GM19099 (cell line): ENCODE measurements around the gene SNX15.

Experiments used
- POLR2A ChIP-seq: IDR thresholded peaks from 3 replicates; pipeline ENCODE4 v1.6.1; 2011; ENCODE audit warnings: low read depth; ENCODE audit not compliant: insufficient read length; ENCODE audit errors: extremely low read depth

The SNX15 gene

GRCh38 chr11:65085446-65085845 is 58.2 kb downstream of the SNX15 start:
- TF ChIP-seq POLR2A: no peak

- no peak for TF ChIP-seq POLR2A
Measured at GRCh38 chr11:65086809-65087208, 59.6 kb downstream of the SNX15 start.

DNA sequence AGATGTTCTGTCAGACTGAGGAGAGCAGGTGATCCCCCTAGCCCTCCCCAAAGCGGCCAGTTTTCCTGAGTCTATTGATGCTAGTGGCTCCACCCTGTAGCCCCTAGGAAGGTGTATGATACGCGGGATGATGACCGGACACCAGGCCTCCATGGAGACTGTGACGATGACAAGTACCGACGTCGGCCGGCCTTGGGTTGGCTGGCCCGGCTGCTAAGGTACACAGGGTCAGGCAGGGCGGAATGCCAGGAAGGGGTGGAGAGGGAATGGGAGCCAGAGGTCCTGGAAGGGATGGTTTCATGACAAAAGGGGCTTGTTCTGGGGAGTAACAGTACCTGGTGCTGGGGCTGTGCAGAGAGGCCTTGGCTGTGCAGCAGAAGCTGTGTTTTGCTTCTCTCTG is 60.0 kb downstream of the SNX15 start:
- TF ChIP-seq POLR2A: no peak

- TF ChIP-seq POLR2A: no peak
Measured at GRCh38 chr11:65087827-65088226, 60.6 kb downstream of the SNX15 start.

DNA sequence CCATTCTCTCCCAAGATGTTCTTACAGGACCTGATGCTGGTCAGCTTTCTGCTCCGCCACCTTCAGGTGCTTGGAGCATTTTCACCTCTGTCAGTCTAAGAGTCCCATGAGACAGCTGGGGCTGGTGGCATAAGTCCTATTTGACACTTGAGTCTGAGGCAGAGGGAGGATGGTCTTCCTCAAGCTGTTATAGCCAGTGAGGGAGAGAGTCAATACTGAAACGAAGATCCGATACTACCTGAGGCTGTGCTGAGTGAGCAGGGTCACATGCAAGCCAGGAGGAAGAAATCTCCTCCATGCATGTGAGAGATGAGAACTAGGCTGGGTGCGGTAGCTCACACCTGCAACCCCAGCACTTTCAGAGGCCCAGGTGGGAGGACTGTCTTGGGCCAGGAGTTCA is 62.4 kb downstream of the SNX15 start:
- TF ChIP-seq POLR2A: no peak
